SK-N-SH treated with all-trans-retinoic acid at 6 μM for 48 hours (cell line): ENCODE data around the gene JHY.

ENCODE experiments used
- ATAC-seq: fragments of 200-7000 bp; cut with Tn5 transposase; 3 replicates; pipeline ENCODE4 v1.9.1; 2020; ENCODE audit warnings: mild to moderate bottlenecking, moderate library complexity
- ARNTL ChIP-seq: fragments of 450-650 bp; formaldehyde crosslinking; IDR thresholded peaks from 2 replicates; pipeline ENCODE4 v1.5.0; 2020; ENCODE audit warnings: low read depth, mild to moderate bottlenecking, moderate library complexity, borderline replicate concordance
- BACH2 ChIP-seq: fragments of 250-450 bp; sonication (Bioruptor Pico); IDR thresholded peaks from 2 replicates; pipeline ENCODE4 v1.9.0; 2021; ENCODE audit warnings: mild to moderate bottlenecking, borderline replicate concordance
- CSDC2 ChIP-seq: fragments of 250-450 bp; sonication (Bioruptor Pico); IDR thresholded peaks from 2 replicates; pipeline ENCODE4 v1.5.0; 2020; ENCODE audit warnings: mild to moderate bottlenecking, moderate library complexity
- CSRNP3 ChIP-seq: fragments of 250-450 bp; sonication (Bioruptor Pico); IDR thresholded peaks from 2 replicates; pipeline ENCODE4 v1.5.1; 2021; ENCODE audit warnings: mild to moderate bottlenecking, moderate library complexity
- ESRRG ChIP-seq: fragments of 250-450 bp; sonication (Bioruptor Pico); IDR thresholded peaks from 2 replicates; pipeline ENCODE4 v1.6.1; 2021; ENCODE audit warnings: mild to moderate bottlenecking
- GLIS3 ChIP-seq: fragments of 250-450 bp; sonication (Bioruptor Pico); IDR thresholded peaks from 2 replicates; pipeline ENCODE4 v1.5.0; 2020; ENCODE audit warnings: mild to moderate bottlenecking, moderate library complexity
- OSR1 ChIP-seq: fragments of 250-450 bp; sonication (Bioruptor Pico); IDR thresholded peaks from 2 replicates; pipeline ENCODE4 v1.8.0; 2022; ENCODE audit warnings: moderate library complexity, mild to moderate bottlenecking, inconsistent platforms
- POU6F1 ChIP-seq: fragments of 250-450 bp; sonication (Bioruptor Pico); IDR thresholded peaks from 2 replicates; pipeline ENCODE4 v1.8.0; 2021; ENCODE audit warnings: low read depth, mild to moderate bottlenecking, moderate library complexity, borderline replicate concordance
- PPARA ChIP-seq: fragments of 250-450 bp; sonication (Bioruptor Pico); IDR thresholded peaks from 2 replicates; pipeline ENCODE4 v1.5.0; 2020; ENCODE audit warnings: mild to moderate bottlenecking, borderline replicate concordance
- RARB ChIP-seq: fragments of 250-450 bp; sonication (Bioruptor Pico); IDR thresholded peaks from 2 replicates; pipeline ENCODE4 v1.8.0; 2021; ENCODE audit warnings: mild to moderate bottlenecking, moderate library complexity
- SNAI2 ChIP-seq: fragments of 250-450 bp; sonication (Bioruptor Pico); IDR thresholded peaks from 2 replicates; pipeline ENCODE4 v1.5.0; 2020; ENCODE audit warnings: mild to moderate bottlenecking, moderate library complexity
- TCF4 ChIP-seq: fragments of 250-450 bp; sonication (Bioruptor Pico); IDR thresholded peaks from 2 replicates; pipeline ENCODE4 v1.8.0; 2021; ENCODE audit warnings: mild to moderate bottlenecking, moderate library complexity, borderline replicate concordance
- TOX ChIP-seq: fragments of 250-450 bp; sonication (Bioruptor Pico); IDR thresholded peaks from 2 replicates; pipeline ENCODE4 v1.8.0; 2021; ENCODE audit warnings: mild to moderate bottlenecking, moderate library complexity, borderline replicate concordance
- TSHZ2 ChIP-seq: fragments of 250-450 bp; sonication (Bioruptor Pico); IDR thresholded peaks from 2 replicates; pipeline ENCODE4 v1.5.0; 2020; ENCODE audit warnings: mild to moderate bottlenecking, moderate library complexity
- ZC3H10 ChIP-seq: fragments of 250-450 bp; sonication (Bioruptor Pico); IDR thresholded peaks from 2 replicates; pipeline ENCODE4 v1.5.1; 2021; ENCODE audit warnings: mild to moderate bottlenecking, moderate library complexity
- ZFP3 ChIP-seq: fragments of 250-450 bp; sonication (Bioruptor Pico); IDR thresholded peaks from 2 replicates; pipeline ENCODE4 v1.5.0; 2020; ENCODE audit warnings: mild to moderate bottlenecking, moderate library complexity
- ZFP30 ChIP-seq: fragments of 450-650 bp; formaldehyde crosslinking; IDR thresholded peaks from 2 replicates; pipeline ENCODE4 v1.5.0; 2022; ENCODE audit warnings: mild to moderate bottlenecking, moderate library complexity
- ZNF565 ChIP-seq: fragments of 450-650 bp; formaldehyde crosslinking; conservative IDR thresholded peaks from 2 replicates; pipeline ENCODE4 v1.5.0; 2020; ENCODE audit warnings: low read depth, mild to moderate bottlenecking, moderate library complexity
- ZNF70 ChIP-seq: fragments of 450-650 bp; formaldehyde crosslinking; IDR thresholded peaks from 2 replicates; pipeline ENCODE4 v1.5.0; 2020; ENCODE audit warnings: mild to moderate bottlenecking, moderate library complexity
- ZNF8 ChIP-seq: fragments of 450-650 bp; formaldehyde crosslinking; IDR thresholded peaks from 2 replicates; pipeline ENCODE4 v1.5.0; 2020; ENCODE audit warnings: mild to moderate bottlenecking, moderate library complexity
- TF ChIP-seq, protein P1 (sequence below): fragments of 250-450 bp; sonication (Bioruptor Pico); IDR thresholded peaks from 2 replicates; pipeline ENCODE4 v1.8.0; 2020; ENCODE audit warnings: mild to moderate bottlenecking, moderate library complexity, borderline replicate concordance
- TF ChIP-seq, protein P2 (sequence below): fragments of 250-450 bp; sonication (Bioruptor Pico); IDR thresholded peaks from 2 replicates; pipeline ENCODE4 v1.5.1; 2020; ENCODE audit warnings: low read depth, mild to moderate bottlenecking, moderate library complexity

The JHY gene

DNA sequence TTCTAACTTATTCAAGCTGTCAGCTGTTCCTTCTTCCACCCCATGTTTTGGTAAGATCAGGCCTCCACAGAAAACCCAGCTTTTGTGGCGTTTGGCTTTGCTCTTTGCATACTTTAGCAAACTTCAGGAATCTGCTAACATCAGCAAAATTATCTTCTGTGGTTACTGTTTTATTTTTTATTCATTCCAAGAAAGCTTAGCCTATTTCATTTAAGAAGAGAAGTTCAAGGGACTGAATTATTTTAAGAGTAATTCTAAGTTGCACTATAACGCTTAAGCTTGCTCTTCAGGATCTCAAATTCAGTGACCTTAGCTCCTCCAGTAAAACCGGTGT is 1.1 kb downstream of the JHY start:
- TF ChIP-seq CSRNP3 (CRISPR knock-in tag) = no peak
- TF ChIP-seq ZFP3 (CRISPR knock-in tag) = no peak
- no peak for TF ChIP-seq ZNF70 (CRISPR knock-in tag)
- TF ChIP-seq ZC3H10 (CRISPR knock-in tag) = no peak
- no peak for TF ChIP-seq GLIS3 (CRISPR knock-in tag)
- TF ChIP-seq BACH2 (CRISPR knock-in tag) = no peak
- no peak for TF ChIP-seq POU6F1 (CRISPR knock-in tag)
- TF ChIP-seq OSR1 = no peak
- no peak for TF ChIP-seq RARB (CRISPR knock-in tag)
- no peak for TF ChIP-seq ARNTL (CRISPR knock-in tag)
- TF ChIP-seq TSHZ2 (CRISPR knock-in tag) = no peak
- TF ChIP-seq, protein P1, sequence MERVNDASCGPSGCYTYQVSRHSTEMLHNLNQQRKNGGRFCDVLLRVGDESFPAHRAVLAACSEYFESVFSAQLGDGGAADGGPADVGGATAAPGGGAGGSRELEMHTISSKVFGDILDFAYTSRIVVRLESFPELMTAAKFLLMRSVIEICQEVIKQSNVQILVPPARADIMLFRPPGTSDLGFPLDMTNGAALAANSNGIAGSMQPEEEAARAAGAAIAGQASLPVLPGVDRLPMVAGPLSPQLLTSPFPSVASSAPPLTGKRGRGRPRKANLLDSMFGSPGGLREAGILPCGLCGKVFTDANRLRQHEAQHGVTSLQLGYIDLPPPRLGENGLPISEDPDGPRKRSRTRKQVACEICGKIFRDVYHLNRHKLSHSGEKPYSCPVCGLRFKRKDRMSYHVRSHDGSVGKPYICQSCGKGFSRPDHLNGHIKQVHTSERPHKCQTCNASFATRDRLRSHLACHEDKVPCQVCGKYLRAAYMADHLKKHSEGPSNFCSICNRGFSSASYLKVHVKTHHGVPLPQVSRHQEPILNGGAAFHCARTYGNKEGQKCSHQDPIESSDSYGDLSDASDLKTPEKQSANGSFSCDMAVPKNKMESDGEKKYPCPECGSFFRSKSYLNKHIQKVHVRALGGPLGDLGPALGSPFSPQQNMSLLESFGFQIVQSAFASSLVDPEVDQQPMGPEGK (CRISPR knock-in tag) = no peak
- TF ChIP-seq ZNF8 (CRISPR knock-in tag) = no peak
- no peak for TF ChIP-seq TOX (CRISPR knock-in tag)
- no peak for TF ChIP-seq ZFP30 (CRISPR knock-in tag)
- TF ChIP-seq, protein P2, sequence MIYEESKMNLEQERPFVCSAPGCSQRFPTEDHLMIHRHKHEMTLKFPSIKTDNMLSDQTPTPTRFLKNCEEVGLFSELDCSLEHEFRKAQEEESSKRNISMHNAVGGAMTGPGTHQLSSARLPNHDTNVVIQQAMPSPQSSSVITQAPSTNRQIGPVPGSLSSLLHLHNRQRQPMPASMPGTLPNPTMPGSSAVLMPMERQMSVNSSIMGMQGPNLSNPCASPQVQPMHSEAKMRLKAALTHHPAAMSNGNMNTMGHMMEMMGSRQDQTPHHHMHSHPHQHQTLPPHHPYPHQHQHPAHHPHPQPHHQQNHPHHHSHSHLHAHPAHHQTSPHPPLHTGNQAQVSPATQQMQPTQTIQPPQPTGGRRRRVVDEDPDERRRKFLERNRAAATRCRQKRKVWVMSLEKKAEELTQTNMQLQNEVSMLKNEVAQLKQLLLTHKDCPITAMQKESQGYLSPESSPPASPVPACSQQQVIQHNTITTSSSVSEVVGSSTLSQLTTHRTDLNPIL = no peak
- no peak for ATAC-seq

DNA sequence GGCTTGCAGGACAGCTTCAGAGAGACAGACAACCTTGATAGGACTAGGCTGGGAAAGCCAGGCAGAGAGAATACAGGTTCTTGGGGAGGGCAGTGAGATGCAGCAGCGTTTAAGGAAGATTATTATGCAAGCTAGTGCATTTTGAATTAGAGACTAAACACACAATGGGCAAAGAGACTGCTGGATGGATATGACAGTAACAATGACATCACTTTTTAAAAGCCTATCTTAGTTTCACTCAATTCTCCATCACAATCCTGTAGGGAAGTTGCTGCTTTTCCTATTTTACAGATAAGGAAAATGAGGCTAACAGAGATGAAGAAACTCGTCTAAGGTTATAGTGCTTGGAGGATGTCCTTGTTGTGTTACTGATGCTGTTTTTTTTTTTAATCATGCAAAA is 5.6 kb downstream of the JHY start:
- ATAC-seq = no peak
- TF ChIP-seq CSDC2 (no peak), ESRRG (no peak), OSR1 (no peak), SNAI2 (no peak), TCF4 (no peak)
- TF ChIP-seq, all 23 proteins: peak for 0

DNA sequence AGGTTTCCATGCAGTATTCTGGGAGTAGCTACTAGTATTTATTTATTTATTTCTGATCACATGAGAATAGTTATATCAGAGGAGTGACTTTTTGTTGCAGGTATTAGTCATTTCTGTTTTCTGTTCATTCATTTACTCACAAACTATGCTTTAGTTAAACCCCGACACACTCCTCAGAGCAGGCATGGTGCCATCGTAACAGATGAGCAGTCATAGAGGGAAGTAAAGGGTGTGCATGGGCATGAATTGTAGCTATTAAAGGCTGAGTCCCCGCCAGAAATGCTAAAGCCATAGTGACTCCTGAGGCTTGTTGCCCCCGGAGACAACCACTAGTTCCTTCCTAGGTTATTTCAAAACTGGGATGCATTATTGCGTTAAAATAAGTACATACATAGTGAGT is 10.6 kb downstream of the JHY start:
- TF ChIP-seq ZNF8 (CRISPR knock-in tag) (no peak), TOX (CRISPR knock-in tag) (no peak), ZFP3 (CRISPR knock-in tag) (no peak), ZC3H10 (CRISPR knock-in tag) (no peak), SNAI2 (no peak)
- ATAC-seq = no peak

GRCh38 chr11:122895563-122895962 is 13.0 kb downstream of the JHY start:
- ATAC-seq = no peak
- TF ChIP-seq ZFP3 (CRISPR knock-in tag) = no peak
- no peak for TF ChIP-seq BACH2 (CRISPR knock-in tag)
- no peak for TF ChIP-seq PPARA (CRISPR knock-in tag)
- no peak for TF ChIP-seq ZNF565 (CRISPR knock-in tag)
- no peak for TF ChIP-seq CSRNP3 (CRISPR knock-in tag)
